Heart left ventricle (tissue), 16 donors: ENCODE results near the gene LUM. TPM values are rescaled to one million over a fixed set of nuclear protein-coding genes. Genes with fewer than 3 reads are reported as not detected.

ENCODE experiments used
- ATAC-seq, 4 donors: fragments of 200-7000 bp; cut with Tn5 transposase; one replicate each; pipeline ENCODE4 v1.9.1; 2020 to 2022; ENCODE audit warnings: moderate library complexity in 4 of 4, mild to moderate bottlenecking in 3 of 4, moderate number of reproducible peaks in 1 of 4
- DNase-seq, 5 donors: peaks; one replicate each; pipeline ENCODE4 v3.0.0-alpha.2; 2020
- H3K27ac ChIP-seq, 12 donors: fragments of 200-600 bp; sonication (generic) in 4 of 12; one replicate each; pipeline versions ENCODE4 v1.5.0 to v1.8.0; 2016 to 2022; ENCODE audit warnings: mild to moderate bottlenecking in 2 of 12
- H3K27me3 ChIP-seq, 9 donors: fragments of 200-600 bp; sonication (generic) in 2 of 9; one replicate each; pipeline versions ENCODE4 v1.5.1 to v1.8.0; 2016 to 2022; ENCODE audit warnings: mild to moderate bottlenecking in 3 of 9
- H3K36me3 ChIP-seq, 9 donors: fragments of 200-600 bp; sonication (generic) in 2 of 9; one replicate each; pipeline versions ENCODE4 v1.5.0 to v1.8.0; 2018 to 2022; ENCODE audit warnings: mild to moderate bottlenecking in 2 of 9
- H3K4me1 ChIP-seq, 12 donors: fragments of 200-600 bp; sonication (generic) in 4 of 12; one replicate each; pipeline versions ENCODE4 v1.5.0 to v1.8.0; 2016 to 2022; ENCODE audit warnings: mild to moderate bottlenecking in 3 of 12
- H3K4me3 ChIP-seq, 12 donors: fragments of 200-600 bp; sonication (generic) in 4 of 12; one replicate each; pipeline versions ENCODE4 v1.5.0 to v1.8.0; 2017 to 2022; ENCODE audit warnings: mild to moderate bottlenecking in 9 of 12, moderate library complexity in 4 of 12
- H3K9me3 ChIP-seq, 12 donors: fragments of 200-600 bp; sonication (generic) in 4 of 12; one replicate each; pipeline versions ENCODE4 v1.5.0 to v1.8.0; 2016 to 2022; ENCODE audit warnings: mild to moderate bottlenecking in 1 of 12
- POLR2A ChIP-seq, 2 donors: fragments of 450-650 bp; IDR thresholded peaks; one replicate each; pipeline ENCODE4 v1.6.1; 2017; ENCODE audit warnings: antibody characterized with exemption in 2 of 2, mild to moderate bottlenecking in 2 of 2, moderate library complexity in 2 of 2
- WGBS, 4 donors: extraction: QIAGEN DNeasy Blood & Tissue Kit in 2 of 4; methylation state at CpG; one replicate each; pipeline versions ENCODE4 v1.1.5 to v1.1.7; 2013 to 2018; 5-methylcytosine and 5-hydroxymethylcytosine counted together
- intact Hi-C, 10 donors: fragments of 100-400 bp; cut with DNase I; formaldehyde crosslinking; loops; one replicate each; pipeline versions ENCODE4 v1.11.1 to v1.14.2; 2022
- polyA plus RNA-seq, 2 donors: library from polyadenylated mRNA; stranded (reverse); fragments of 200-250 nt; gene quantifications; one replicate each; pipeline ENCODE4 v1.2.3, GENCODE V29; 2013
- total RNA-seq, 9 donors: library from RNA; depleted of rRNA in 2 of 9; stranded (reverse); fragments of >200 nt in 2 of 9; fragmentation: NEBNext Ultra II Directional in 3 of 9; extraction: Animal tissue kit (Norgen Biotek cat#: 25700) in 3 of 9; gene quantifications; one replicate each; pipeline versions ENCODE4 v1.1.0 to v1.2.4, GENCODE V29; 2016 to 2023
- TF ChIP-seq, protein P1 (sequence below), 12 donors: fragments of 200-600 bp; sonication (generic) in 4 of 12; IDR thresholded peaks; one replicate each; pipeline versions ENCODE4 v1.5.0 to v1.8.0; 2018 to 2022; ENCODE audit warnings: antibody characterized with exemption in 12 of 12, mild to moderate bottlenecking in 5 of 12
- donor health status: ischemic (EF 13 %, LVEDD 7.1; RV severe dilation, severe dysfunction).
- donor health status: healthy with polysubstance abuse.
- donor health status: DM: no; HTN: yes; CAD: no.
- donor health status: DM: no; HTN: no; CAD: no.
- donor health status: ischemic (EF 25% LVEDD 6.9; RV normal size, moderate dysfunction).
- donor health status: ischemic (EF 25% LVEDD 5.7; RV mildly dilated, moderate dysfunction).
- donor health status: healthy.
- donor health status: DM: yes; HTN: yes; CAD: no.
- donor health status: ischemic (EF 35%, LVEDD 5.7; RV mildly dilated, moderate dysfunction).
- donor health status: nonischemic (EF 11% LVEDD 7.7; RV severe dilation, severe dysfunction).
- donor health status: DM: yes; HTN: yes; CAD: no.
- donor health status: PGD.
- donor health status: ischemic (EF 29% LVEDD 5.4; RV normal size, mild dysfunction).
- donor health status: nonischemic (EF 23%, LVEDD 6.1; RV moderate dilation, normal function).

Gene LUM
- total and polyA plus RNA-seq, 11 donors = 21.8 to 249 (median 74.8) TPM

DNA sequence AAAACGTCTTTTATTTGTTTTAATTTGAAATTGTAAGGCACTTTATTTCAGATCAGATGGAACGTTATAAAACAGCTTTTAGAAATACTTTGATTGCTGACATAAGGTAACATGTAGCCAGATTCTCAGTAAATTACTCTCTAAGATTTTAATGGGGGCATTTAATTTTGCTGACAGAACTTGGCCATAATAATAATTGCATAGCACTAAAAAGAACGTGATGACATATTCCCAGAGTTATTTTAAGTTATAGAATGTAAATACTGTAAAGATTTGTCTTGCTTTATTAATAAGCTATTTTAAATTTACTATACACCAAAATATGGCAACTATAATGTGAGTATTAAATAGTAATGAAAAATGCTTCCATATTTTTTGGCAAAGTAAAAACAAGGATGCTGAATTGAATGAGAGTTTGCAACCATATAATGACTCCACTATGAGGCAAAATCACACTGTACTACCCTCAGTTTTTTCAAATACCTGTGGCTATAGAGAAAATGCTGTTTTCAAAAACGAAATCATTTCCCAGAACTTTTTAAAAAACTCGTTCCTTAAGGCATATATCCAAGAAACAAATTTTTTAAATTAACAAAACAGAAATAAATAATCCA is 876 bp downstream of the LUM start:
- ATAC-seq (no peak), DNase-seq (no peak)
- Histone ChIP-seq H3K27me3 (no peaks in the 10 kb centered on the region), H3K36me3 (peaks cover 0 to 10% (median 0%) of the 10 kb centered on the region in 9 donors), H3K4me3 (peak overlapping the region in 10 of 12 donors; percentile 0 to 64 (median 43)), H3K27ac (peak overlapping the region in 9 of 12 donors; percentile 10 to 77 (median 45)), H3K4me1 (peaks cover 0 to 2% (median 0%) of the 10 kb centered on the region in 12 donors), H3K9me3 (no peaks in the 10 kb centered on the region)
- WGBS, 4 donors = 63 to 71% (median 66%) methylated on average over 5 of the region's 5 CpGs
- TF ChIP-seq POLR2A (IDR thresholded peaks at IDR 0.05) = no peak
- TF ChIP-seq, protein P1, sequence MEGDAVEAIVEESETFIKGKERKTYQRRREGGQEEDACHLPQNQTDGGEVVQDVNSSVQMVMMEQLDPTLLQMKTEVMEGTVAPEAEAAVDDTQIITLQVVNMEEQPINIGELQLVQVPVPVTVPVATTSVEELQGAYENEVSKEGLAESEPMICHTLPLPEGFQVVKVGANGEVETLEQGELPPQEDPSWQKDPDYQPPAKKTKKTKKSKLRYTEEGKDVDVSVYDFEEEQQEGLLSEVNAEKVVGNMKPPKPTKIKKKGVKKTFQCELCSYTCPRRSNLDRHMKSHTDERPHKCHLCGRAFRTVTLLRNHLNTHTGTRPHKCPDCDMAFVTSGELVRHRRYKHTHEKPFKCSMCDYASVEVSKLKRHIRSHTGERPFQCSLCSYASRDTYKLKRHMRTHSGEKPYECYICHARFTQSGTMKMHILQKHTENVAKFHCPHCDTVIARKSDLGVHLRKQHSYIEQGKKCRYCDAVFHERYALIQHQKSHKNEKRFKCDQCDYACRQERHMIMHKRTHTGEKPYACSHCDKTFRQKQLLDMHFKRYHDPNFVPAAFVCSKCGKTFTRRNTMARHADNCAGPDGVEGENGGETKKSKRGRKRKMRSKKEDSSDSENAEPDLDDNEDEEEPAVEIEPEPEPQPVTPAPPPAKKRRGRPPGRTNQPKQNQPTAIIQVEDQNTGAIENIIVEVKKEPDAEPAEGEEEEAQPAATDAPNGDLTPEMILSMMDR (IDR thresholded peaks at IDR 0.05) = no peak
- intact Hi-C loops = loop anchor here in 1 of 10 donors (10.0 kb wide), 1 partner anchor 136 kb away; no protein-coding TSS in a partner anchor

DNA sequence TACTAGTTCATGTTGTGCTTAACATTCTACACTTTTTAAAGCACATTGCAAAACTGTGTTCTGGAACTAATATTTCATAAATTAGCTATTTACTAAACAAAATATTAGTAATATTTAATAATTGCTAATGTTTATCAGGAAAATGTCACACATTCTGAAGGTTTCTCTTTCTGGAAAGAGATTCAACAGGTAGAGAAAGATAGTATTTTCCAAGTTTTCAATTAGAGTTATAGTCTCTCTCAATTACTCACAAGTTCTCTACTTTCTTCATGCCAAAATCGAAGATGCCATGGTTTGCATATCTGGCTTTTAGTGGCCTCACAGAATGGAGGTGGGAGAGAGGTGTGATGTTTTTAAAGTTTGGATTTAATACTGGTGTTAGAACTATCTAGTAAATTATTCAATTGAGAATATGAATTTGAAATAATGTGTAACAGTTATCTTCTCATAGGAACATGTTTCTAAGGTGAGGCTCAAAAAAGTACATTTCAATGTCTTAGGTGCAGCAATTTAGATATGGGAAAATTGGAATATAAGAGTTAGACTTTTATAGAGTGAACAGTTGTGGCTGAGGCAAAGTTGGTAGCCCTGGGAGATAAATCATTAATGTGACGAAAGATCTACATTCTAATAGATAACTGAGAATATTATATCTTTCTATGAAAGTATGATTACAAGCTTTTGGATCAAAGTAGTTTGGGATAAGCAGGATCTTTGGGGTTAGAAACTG is 1.5 kb downstream of the LUM start:
- TF ChIP-seq POLR2A (IDR thresholded peaks at IDR 0.05) = no peak
- TF ChIP-seq, protein P1 (IDR thresholded peaks at IDR 0.05) = no peak
- intact Hi-C loops = loop anchor here in 8 of 10 donors (2.0 to 10.0 kb wide), 6 partner anchors 125 to 135 kb away; no protein-coding TSS in a partner anchor

DNA sequence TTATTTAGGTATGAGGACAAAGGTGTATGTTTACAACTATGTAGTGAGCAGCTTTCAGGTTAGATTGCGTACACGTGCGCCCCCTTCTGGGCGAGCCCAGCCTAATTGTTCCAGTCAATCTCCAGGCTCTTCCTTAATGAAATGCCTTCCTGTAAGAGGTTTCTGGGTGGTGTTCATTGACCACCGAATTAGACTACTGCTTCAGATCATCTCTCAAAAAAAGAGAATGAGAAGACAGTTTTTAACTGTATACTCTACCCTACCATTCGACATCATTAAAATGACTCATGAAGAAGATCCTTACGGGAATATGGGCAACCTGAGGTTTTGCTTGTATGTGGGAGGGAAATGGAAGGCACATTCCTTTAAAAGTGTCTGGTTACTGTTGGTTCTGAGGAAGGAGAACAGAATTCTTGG is 2.1 kb downstream of the LUM start:
- H3K4me1 ChIP-seq = peaks cover 0 to 2% (median 0%) of the 10 kb centered on the region in 12 donors
- DNase-seq (peak; percentile 50 to 78 (median 63)), ATAC-seq (peak; percentile 69 to 83 (median 79))
- peak overlapping the region in 9 of 12 donors; percentile 18 to 64 (median 44) for H3K4me3 ChIP-seq
- no peaks in the 10 kb centered on the region for H3K27me3 ChIP-seq
- peak overlapping the region in 8 of 12 donors; percentile 6 to 77 (median 52) for H3K27ac ChIP-seq
- intact Hi-C loops = loop anchor here in 7 of 10 donors (2.0 to 10.0 kb wide), 5 partner anchors 124 to 132 kb away; no protein-coding TSS in a partner anchor
- peaks cover 0 to 23% (median 0%) of the 10 kb centered on the region in 9 donors for H3K36me3 ChIP-seq
- H3K9me3 ChIP-seq = no peaks in the 10 kb centered on the region
- TF ChIP-seq, protein P1 (IDR thresholded peaks at IDR 0.05) = peak; percentile 33 to 85 (median 66)
- TF ChIP-seq POLR2A (IDR thresholded peaks at IDR 0.05) = no peak
- 23 to 26% (median 25%) methylated on average over 7 of the region's 7 CpGs for WGBS, 4 donors

More for the DNA sequence above, 1.5 kb downstream of the LUM start:
- Histone ChIP-seq H3K36me3 (peaks cover 0 to 17% (median 0%) of the 10 kb centered on the region in 9 donors), H3K27me3 (no peaks in the 10 kb centered on the region), H3K4me3 (peak overlapping the region in 10 of 12 donors; percentile 0 to 64 (median 43)), H3K4me1 (peaks cover 0 to 2% (median 0%) of the 10 kb centered on the region in 12 donors), H3K9me3 (no peaks in the 10 kb centered on the region), H3K27ac (peak overlapping the region in 9 of 12 donors; percentile 6 to 77 (median 45))
- no peak for DNase-seq
- WGBS, 4 donors = 79 to 87% (median 84%) methylated on average over 2 of the region's 2 CpGs
- no peak for ATAC-seq
